ENCODE results near the gene STPG3. TPM values are rescaled to one million over a fixed set of nuclear protein-coding genes. Genes with fewer than 3 reads are reported as not detected.

The STPG3 gene
- total and polyA plus RNA-seq, 2 of the 13 experiments (the other 11 are each of a cell fraction or from before 2014, with no cell fraction given), result not detected

DNA sequence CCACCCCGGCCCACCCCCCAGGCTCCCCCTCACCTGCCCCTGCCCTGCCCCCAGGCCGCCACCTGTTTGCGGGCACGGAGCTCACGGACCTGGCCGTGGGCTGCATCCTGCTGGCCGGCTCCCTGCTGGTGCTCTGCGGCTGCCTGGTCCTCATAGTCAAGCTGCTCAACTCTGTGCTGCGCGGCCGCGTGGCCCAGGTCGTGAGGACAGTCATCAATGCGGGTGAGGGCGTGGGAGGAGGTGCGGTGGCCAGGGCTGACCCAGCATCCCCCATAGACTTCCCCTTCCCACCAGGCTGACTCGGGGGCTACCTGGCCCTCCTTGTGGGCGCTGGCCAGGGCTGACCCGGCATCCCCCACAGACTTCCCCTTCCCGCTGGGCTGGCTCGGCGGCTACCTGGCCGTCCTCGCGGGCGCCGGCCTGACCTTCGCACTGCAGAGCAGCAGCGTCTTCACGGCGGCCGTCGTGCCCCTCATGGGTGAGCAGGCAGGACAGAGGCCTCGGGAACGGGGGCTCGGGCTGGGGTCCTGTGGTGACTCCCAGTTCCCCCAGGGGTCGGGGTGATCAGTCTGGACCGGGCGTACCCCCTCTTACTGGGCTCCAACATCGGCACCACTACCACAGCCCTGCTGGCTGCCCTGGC, 16.9 kb upstream of the STPG3 start (continued):
- TF ChIP-seq NFE2L1 (CRISPR knock-in tag; IDR thresholded peaks at IDR 0.05; ENCODE audit: borderline replicate concordance) (no peak), ZNF101 (CRISPR knock-in tag; IDR thresholded peaks at IDR 0.05; ENCODE audit: borderline replicate concordance, low read depth) (no peak), HOXA3 (CRISPR knock-in tag; IDR thresholded peaks at IDR 0.05) (0 out of 2 replicates have a peak, but pooled peaks have one; percentile 46), ZFP36L1 (CRISPR knock-in tag; IDR thresholded peaks at IDR 0.05) (no peak), KMT2A (CRISPR knock-in tag; IDR thresholded peaks at IDR 0.05) (0 out of 2 replicates have a peak, but pooled peaks have one; percentile 14), CREB1 (IDR thresholded peaks at IDR 0.05) (no peak), CREB1 (CRISPR knock-in tag; IDR thresholded peaks at IDR 0.05) (no peak)
- TF ChIP-seq, protein P1, sequence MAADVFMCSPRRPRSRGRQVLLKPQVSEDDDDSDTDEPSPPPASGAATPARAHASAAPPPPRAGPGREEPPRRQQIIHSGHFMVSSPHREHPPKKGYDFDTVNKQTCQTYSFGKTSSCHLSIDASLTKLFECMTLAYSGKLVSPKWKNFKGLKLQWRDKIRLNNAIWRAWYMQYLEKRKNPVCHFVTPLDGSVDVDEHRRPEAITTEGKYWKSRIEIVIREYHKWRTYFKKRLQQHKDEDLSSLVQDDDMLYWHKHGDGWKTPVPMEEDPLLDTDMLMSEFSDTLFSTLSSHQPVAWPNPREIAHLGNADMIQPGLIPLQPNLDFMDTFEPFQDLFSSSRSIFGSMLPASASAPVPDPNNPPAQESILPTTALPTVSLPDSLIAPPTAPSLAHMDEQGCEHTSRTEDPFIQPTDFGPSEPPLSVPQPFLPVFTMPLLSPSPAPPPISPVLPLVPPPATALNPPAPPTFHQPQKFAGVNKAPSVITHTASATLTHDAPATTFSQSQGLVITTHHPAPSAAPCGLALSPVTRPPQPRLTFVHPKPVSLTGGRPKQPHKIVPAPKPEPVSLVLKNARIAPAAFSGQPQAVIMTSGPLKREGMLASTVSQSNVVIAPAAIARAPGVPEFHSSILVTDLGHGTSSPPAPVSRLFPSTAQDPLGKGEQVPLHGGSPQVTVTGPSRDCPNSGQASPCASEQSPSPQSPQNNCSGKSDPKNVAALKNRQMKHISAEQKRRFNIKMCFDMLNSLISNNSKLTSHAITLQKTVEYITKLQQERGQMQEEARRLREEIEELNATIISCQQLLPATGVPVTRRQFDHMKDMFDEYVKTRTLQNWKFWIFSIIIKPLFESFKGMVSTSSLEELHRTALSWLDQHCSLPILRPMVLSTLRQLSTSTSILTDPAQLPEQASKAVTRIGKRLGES (CRISPR knock-in tag; IDR thresholded peaks at IDR 0.05; ENCODE audit: borderline replicate concordance), result no peak
- TF ChIP-seq, protein P2, sequence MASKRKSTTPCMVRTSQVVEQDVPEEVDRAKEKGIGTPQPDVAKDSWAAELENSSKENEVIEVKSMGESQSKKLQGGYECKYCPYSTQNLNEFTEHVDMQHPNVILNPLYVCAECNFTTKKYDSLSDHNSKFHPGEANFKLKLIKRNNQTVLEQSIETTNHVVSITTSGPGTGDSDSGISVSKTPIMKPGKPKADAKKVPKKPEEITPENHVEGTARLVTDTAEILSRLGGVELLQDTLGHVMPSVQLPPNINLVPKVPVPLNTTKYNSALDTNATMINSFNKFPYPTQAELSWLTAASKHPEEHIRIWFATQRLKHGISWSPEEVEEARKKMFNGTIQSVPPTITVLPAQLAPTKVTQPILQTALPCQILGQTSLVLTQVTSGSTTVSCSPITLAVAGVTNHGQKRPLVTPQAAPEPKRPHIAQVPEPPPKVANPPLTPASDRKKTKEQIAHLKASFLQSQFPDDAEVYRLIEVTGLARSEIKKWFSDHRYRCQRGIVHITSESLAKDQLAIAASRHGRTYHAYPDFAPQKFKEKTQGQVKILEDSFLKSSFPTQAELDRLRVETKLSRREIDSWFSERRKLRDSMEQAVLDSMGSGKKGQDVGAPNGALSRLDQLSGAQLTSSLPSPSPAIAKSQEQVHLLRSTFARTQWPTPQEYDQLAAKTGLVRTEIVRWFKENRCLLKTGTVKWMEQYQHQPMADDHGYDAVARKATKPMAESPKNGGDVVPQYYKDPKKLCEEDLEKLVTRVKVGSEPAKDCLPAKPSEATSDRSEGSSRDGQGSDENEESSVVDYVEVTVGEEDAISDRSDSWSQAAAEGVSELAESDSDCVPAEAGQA (IDR thresholded peaks at IDR 0.05; ENCODE audit: low read depth), result no peak
- TF ChIP-seq, protein P2 (CRISPR knock-in tag; IDR thresholded peaks at IDR 0.05; ENCODE audit: borderline replicate concordance), result no peak
- TF ChIP-seq, protein P3, sequence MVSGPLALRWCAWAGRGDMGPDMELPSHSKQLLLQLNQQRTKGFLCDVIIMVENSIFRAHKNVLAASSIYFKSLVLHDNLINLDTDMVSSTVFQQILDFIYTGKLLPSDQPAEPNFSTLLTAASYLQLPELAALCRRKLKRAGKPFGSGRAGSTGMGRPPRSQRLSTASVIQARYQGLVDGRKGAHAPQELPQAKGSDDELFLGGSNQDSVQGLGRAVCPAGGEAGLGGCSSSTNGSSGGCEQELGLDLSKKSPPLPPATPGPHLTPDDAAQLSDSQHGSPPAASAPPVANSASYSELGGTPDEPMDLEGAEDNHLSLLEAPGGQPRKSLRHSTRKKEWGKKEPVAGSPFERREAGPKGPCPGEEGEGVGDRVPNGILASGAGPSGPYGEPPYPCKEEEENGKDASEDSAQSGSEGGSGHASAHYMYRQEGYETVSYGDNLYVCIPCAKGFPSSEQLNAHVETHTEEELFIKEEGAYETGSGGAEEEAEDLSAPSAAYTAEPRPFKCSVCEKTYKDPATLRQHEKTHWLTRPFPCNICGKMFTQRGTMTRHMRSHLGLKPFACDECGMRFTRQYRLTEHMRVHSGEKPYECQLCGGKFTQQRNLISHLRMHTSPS (CRISPR knock-in tag; IDR thresholded peaks at IDR 0.05; ENCODE audit: low read depth), result no peak
- TF ChIP-seq, protein P4, sequence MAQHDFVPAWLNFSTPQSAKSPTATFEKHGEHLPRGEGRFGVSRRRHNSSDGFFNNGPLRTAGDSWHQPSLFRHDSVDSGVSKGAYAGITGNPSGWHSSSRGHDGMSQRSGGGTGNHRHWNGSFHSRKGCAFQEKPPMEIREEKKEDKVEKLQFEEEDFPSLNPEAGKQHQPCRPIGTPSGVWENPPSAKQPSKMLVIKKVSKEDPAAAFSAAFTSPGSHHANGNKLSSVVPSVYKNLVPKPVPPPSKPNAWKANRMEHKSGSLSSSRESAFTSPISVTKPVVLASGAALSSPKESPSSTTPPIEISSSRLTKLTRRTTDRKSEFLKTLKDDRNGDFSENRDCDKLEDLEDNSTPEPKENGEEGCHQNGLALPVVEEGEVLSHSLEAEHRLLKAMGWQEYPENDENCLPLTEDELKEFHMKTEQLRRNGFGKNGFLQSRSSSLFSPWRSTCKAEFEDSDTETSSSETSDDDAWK (CRISPR knock-in tag; IDR thresholded peaks at IDR 0.05), result no peak
- TF ChIP-seq, protein P5, sequence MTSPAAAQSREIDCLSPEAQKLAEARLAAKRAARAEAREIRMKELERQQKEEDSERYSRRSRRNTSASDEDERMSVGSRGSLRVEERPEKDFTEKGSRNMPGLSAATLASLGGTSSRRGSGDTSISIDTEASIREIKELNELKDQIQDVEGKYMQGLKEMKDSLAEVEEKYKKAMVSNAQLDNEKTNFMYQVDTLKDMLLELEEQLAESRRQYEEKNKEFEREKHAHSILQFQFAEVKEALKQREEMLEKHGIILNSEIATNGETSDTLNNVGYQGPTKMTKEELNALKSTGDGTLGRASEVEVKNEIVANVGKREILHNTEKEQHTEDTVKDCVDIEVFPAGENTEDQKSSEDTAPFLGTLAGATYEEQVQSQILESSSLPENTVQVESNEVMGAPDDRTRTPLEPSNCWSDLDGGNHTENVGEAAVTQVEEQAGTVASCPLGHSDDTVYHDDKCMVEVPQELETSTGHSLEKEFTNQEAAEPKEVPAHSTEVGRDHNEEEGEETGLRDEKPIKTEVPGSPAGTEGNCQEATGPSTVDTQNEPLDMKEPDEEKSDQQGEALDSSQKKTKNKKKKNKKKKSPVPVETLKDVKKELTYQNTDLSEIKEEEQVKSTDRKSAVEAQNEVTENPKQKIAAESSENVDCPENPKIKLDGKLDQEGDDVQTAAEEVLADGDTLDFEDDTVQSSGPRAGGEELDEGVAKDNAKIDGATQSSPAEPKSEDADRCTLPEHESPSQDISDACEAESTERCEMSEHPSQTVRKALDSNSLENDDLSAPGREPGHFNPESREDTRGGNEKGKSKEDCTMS (CRISPR knock-in tag; conservative IDR thresholded peaks at IDR 0.05), result no peak

Data from HepG2 (cell line).